ENCODE results near the gene FDX1. TPM values are rescaled to one million over a fixed set of nuclear protein-coding genes. Genes with fewer than 3 reads are reported as not detected.

FDX1 gene
- total and polyA plus RNA-seq, 2 of the 13 experiments (the other 11 are each of a cell fraction or from before 2014, with no cell fraction given), result 4.5 to 13.1 TPM

- H2AFZ ChIP-seq (ENCODE audit: low read length), result no peak overlapping the region
- in situ Hi-C loops (cut with HindIII; ENCODE audit: extremely low pct_ligation_motif_present, low pct_unique_long_range_greater_than_20kb), result no loop called here
- POLR2A ChIA-PET, result no interaction called here
- TF ChIP-seq NAIF1 (CRISPR knock-in tag; IDR thresholded peaks at IDR 0.05; ENCODE audit: borderline replicate concordance) (no peak), GABPB1 (CRISPR knock-in tag; IDR thresholded peaks at IDR 0.05) (no peak), ZNF503 (CRISPR knock-in tag; IDR thresholded peaks at IDR 0.05) (no peak), ZBTB4 (CRISPR knock-in tag; IDR thresholded peaks at IDR 0.05; ENCODE audit: borderline replicate concordance) (no peak), SOX5 (CRISPR knock-in tag; IDR thresholded peaks at IDR 0.05; ENCODE audit: borderline replicate concordance) (no peak), TCF7 (IDR thresholded peaks at IDR 0.05; ENCODE audit: low read depth) (no peak), SMARCC2 (IDR thresholded peaks at IDR 0.05) (no peak), HNRNPLL (IDR thresholded peaks at IDR 0.05; ENCODE audit: low read depth, low read length, poor library complexity, severe bottlenecking) (no peak), ZNF564 (CRISPR knock-in tag; IDR thresholded peaks at IDR 0.05) (no peak), ZNF619 (CRISPR knock-in tag; IDR thresholded peaks at IDR 0.05) (no peak)
- TF ChIP-seq, protein P1, sequence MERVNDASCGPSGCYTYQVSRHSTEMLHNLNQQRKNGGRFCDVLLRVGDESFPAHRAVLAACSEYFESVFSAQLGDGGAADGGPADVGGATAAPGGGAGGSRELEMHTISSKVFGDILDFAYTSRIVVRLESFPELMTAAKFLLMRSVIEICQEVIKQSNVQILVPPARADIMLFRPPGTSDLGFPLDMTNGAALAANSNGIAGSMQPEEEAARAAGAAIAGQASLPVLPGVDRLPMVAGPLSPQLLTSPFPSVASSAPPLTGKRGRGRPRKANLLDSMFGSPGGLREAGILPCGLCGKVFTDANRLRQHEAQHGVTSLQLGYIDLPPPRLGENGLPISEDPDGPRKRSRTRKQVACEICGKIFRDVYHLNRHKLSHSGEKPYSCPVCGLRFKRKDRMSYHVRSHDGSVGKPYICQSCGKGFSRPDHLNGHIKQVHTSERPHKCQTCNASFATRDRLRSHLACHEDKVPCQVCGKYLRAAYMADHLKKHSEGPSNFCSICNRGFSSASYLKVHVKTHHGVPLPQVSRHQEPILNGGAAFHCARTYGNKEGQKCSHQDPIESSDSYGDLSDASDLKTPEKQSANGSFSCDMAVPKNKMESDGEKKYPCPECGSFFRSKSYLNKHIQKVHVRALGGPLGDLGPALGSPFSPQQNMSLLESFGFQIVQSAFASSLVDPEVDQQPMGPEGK (CRISPR knock-in tag; IDR thresholded peaks at IDR 0.05), result no peak
- TF ChIP-seq, protein P2, sequence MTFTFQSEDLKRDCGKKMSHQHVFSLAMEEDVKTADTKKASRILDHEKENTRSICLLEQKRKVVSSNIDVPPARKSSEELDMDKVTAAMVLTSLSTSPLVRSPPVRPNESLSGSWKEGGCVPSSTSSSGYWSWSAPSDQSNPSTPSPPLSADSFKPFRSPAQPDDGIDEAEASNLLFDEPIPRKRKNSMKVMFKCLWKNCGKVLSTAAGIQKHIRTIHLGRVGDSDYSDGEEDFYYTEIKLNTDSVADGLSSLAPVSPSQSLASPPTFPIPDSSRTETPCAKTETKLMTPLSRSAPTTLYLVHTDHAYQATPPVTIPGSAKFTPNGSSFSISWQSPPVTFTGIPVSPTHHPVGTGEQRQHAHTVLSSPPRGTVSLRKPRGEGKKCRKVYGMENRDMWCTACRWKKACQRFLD (CRISPR knock-in tag; IDR thresholded peaks at IDR 0.05; ENCODE audit: borderline replicate concordance), result no peak
- TF ChIP-seq, protein P3, sequence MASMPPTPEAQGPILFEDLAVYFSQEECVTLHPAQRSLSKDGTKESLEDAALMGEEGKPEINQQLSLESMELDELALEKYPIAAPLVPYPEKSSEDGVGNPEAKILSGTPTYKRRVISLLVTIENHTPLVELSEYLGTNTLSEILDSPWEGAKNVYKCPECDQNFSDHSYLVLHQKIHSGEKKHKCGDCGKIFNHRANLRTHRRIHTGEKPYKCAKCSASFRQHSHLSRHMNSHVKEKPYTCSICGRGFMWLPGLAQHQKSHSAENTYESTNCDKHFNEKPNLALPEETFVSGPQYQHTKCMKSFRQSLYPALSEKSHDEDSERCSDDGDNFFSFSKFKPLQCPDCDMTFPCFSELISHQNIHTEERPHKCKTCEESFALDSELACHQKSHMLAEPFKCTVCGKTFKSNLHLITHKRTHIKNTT (CRISPR knock-in tag; IDR thresholded peaks at IDR 0.05), result no peak
- TF ChIP-seq, protein P4, sequence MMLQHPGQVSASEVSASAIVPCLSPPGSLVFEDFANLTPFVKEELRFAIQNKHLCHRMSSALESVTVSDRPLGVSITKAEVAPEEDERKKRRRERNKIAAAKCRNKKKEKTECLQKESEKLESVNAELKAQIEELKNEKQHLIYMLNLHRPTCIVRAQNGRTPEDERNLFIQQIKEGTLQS (CRISPR knock-in tag; IDR thresholded peaks at IDR 0.05), result no peak
Observed at GRCh38 chr11:110491577-110492320, 62.0 kb downstream of the FDX1 start.

More at GRCh38 chr11:110491577-110492320, 62.0 kb downstream of the FDX1 start:
- DNase-seq (ENCODE audit: low spot score) (no peak), FAIRE-seq (no peak), ATAC-seq (no peak)
- CTCF ChIA-PET (ENCODE audit: low intra/inter-chr PET ratio, low total read pairs), result no interaction called here
- H3K27ac ChIP-seq (ENCODE audit: extremely low read length, insufficient read depth, low read length), result no peak overlapping the region
- H3K4me2 ChIP-seq (ENCODE audit: low read depth, low read length), result no peak overlapping the region
- H3K9ac ChIP-seq (ENCODE audit: insufficient read depth, low read depth, low read length), result no peak overlapping the region
- H4K20me1 ChIP-seq (ENCODE audit: insufficient read depth, low read length), result no peaks in the 10 kb centered on the region
- H3K79me2 ChIP-seq (ENCODE audit: insufficient read depth, low read length), result no peaks in the 10 kb centered on the region
- H3K27me3 ChIP-seq (ENCODE audit: control insufficient read depth in 1 of 2, insufficient read depth in 2 of 2, low read length in 2 of 2), result peaks cover 0 to 5% of the 10 kb centered on the region in 2 experiments; a peak in 1 of 5 replicates
- no TSS peak for BruUV-seq (replicated peaks)
- no peaks in the 10 kb centered on the region for H3K4me1 ChIP-seq (ENCODE audit: insufficient read depth, low read length)
- no peak overlapping the region for H3K4me3 ChIP-seq (replicated peaks in 1 of 3; ENCODE audit: insufficient read depth in 1 of 3, low read depth in 2 of 3, low read length in 3 of 3)
- no peaks in the 10 kb centered on the region for H3K36me3 ChIP-seq (replicated peaks in 1 of 2; ENCODE audit: control insufficient read depth in 1 of 2, insufficient read depth in 2 of 2, low read length in 2 of 2)
- H3K9me3 ChIP-seq (ENCODE audit: low read length), result no peaks in the 10 kb centered on the region
- WGBS (ENCODE audit: low lambda C conversion rate), result 58% methylated on average over 3 of the region's 7 CpGs
- intact Hi-C loops (cut with micrococcal nuclease; ENCODE audit: unreplicated experiment), result no loop called here

Measured in HepG2 (cell line).